HG03103 (cell line): ENCODE data around the gene AMBP.

Experiments
- ATAC-seq: cut with Tn5 transposase; IDR thresholded peaks from one replicate; pipeline ENCODE4 v1.9.1; 2021; ENCODE audit warnings: low read depth; ENCODE audit not compliant: unreplicated experiment

Gene AMBP

DNA sequence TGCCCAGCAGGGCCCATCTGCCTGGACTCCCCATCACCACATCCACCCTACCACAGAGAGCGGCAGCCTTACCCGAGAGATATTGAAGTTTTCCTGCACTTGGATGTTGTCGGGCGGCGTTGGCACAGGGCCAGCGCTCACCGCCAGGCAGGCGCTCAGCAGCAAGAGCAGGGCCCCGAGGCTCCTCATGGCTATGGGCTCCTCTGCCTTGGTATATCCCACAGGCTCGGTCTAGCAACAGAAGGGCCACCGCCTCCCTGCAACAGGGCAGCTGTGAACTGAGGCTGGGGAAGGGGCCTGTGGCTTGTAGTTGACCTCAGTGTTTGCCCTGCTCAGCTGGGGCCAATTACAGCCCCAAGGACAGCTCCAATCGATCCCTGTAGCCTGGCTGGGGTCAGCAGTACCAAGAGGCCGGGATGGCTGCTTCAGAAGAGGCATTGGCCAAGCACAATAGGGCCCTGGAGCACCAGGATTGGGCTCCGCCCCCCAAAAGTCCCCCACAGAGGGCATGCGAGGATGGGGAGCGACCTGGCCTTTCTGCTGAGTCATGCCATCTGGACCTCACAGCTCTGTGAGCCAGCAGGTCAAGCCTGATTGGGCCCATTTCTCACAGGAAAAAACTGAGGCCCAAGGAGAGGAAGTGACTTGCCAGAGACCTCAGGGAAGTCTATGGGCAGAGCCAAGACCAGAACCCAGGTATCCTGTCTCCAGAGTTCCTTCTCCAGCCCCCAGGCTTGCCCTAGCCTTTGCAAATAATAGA lies at the start of gene AMBP:
AMBP (minus strand) TSS at position 280 of the 760 bp plus-strand sequence; CDS start at position 189, 91 bp downstream.
- ATAC-seq, result no peak

DNA sequence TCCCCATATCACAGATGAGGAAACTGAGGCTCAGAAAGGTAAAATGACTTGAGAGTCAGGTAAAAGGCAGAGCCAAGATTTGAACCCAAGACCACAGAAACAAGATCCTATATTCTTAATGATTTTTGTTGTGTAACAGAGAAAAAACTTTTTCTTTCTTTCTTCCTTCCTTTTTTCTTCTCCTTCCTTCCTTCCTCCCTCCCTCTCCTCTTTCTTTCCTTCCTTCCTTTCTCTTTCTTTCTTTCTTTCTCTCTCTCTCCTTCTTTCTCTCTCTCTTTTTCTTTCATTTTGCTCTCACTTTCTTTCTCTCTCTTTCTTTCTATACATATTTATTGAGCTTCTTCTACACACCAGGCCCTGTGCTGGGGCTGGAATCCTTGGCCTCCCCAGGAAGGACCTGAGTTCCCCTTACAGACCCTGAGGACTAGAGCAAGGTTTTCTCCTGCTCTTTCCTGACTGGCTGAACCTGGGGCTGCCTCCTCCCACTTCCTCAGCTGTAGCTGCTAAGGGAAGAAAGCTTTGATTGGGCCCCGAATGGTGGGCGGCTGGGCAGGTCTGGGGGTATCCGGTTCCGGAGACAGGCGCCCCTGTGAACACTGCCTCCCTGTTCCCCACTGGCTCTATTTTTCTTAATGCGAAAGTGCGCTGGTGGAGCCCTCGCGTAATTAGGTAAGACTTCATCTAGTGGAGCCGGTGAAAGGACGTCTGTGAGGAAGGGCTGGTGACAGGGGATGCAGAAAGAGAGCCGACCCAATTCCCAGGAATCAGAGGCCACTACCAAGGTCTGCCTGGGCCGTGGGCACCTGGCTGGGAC lies 48.4 kb upstream of the AMBP start:
- no peak for ATAC-seq

DNA sequence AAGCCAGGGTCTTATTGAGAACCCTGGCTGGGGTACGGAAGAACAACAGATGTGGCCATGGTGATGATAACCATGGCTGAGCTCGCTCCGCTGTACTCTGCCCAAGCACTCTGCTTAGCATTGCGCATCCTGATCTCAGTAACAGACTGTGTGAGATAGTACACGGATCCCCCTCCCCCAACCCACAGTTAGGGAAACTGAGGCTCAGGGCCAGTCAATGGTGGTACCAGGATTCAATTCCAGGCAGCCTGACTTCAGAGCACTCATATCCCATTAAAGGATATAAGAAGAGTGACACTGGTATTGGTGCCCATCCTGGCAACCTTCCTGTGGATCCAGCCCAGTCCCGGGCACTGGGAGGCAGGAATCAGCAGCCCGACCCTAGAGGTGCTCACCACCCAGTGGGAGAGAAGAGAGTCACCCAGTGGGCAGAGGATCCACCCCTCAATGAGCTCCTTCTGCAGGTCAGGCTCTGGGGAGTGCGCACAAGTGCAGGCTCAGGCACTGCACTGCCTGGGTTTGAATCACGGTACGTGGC lies 47.4 kb upstream of the AMBP start:
- ATAC-seq, result no peak

DNA sequence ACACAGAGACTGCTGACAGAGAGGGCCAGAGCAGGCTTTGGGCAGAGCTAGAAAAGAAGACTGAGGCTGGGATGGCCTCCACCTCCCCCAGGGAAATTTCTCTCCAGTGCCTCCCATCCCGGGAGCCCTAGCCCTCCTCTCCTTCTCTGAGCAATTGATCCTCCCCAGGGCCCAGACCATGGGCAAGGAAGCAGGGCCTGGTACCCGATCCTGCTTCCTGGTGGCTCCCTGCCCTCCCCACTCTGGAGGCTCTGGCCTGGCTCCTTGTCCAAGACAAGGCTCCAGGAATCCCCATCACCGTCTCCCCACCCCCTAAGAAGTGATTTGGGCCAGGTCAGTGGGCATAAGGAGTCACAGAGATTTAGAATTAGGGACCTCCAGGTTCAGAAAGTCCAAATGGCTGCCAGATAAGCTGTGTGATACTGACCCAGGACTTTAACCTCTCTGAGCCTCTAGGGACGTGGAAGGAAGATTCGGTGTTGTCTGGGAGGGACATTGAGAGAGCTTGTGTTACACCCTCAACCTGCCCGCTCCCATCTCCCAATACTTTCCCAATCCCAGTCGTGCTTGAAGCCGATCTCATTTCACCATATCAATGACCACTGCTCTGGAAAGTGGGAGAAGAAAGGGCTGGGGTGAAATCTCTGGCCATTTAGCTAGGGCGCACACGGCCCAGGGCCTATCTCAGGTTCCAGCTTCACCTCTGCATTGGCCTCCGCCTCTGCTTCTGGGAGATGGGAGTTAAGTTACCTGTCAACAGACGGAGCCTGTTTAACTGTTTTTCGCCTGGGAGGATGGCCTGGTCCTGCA lies 46.8 kb upstream of the AMBP start:
- ATAC-seq, result no peak

DNA sequence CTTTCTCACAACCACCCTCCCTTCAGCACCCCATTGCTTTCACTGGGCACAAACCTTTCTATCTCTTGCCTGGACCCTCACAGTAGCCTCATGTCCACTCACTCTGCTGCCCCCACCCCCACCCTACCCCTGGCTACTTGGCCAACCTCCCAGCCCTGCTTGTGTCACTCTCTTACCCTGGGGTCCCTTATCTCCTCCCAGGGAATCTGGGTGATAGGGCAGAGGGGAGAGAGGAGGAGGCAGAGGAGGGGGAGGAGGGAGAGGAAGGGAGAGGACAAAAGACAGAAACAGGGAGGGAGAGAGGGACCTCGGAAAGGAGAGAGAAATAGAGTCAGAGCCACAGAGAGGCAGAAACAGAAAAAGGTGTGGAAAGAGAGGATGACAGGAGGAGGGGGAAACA lies 46.0 kb upstream of the AMBP start:
- ATAC-seq, result no peak

DNA sequence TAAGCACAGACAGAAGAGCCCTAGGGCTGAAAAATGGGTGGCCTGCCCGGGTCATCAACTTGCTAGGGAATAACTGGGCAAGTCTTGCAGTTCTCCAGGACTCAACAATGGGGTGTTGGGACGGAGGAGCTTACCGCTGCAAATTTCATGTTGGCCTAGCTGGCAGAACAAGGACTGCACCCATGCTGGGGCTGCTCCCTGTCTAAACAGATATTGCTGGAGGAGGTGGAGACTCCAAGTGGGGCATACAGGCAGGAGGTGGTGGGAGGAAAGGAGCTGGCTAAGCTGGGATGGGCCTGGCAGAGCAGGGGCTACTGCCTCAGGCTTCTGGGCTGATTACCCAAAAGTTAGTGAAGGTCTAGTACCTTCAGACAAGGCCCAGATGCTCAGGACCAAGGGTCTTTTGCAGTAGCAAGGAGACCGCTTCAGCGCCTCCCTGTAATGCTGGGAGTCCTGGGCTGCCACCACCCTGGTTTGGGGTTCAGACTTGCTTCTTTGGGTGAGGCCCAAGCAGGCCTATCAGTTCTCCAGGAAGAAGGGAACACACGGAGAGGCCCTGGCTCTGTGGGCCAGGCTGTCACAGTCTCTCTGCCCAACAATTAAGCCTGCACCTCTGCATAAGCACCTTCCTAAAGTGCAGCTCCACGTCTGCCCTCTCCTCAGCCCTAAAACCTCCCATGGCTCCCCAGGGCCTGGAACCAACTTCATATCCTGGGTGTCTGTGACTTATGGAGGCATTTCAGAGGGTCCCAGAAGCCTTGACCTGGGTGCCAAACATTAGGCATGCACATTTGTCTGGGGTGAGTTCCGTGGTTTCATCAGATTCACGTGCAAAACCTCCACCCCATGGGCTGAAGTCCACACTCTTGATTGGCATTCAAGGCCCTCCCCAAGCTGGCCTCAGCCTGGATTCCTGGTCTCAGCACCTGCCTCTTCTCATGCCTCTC lies 45.2 kb upstream of the AMBP start:
- no peak for ATAC-seq

DNA sequence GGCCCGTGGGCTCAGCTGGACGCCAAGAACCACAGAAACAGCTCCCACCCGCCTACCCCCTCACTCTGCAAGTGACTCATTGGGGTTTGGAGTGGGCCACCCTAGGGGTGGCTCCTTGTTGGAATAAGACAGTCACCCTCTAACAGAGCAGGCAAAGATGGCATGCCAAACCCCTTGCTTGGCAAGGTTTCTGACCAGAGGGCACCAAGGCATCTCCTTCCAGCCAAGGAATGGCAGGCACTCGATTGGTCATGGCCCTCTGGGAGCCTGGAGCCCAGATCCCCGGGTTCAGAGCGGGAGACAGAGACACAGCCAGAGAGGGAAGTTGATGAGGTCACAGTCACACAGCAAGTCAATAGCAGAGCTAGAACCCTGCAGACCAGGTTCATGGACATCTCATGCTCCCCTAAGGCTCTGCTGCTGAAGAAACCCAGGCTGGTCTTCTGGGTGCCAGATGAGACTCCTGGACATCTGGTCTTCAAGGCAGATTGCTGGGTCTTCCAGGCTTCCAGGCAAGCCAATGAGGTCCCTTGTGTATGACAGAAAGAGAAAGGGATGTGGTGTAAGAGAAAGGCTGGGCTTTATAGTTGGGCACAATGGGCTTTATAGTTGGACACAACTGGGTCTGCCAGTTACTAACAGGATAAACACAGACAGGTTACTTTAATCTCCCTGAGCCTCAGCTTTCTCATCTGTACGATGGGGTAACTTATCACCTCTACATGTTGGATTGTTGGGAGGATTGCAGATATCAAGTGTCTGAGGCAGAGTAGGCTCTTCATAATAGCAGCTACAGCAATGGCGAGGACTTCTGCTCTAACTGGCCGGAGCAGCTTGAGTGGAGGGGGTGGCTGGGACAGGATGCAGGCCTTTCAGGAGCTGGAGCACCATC lies 44.3 kb upstream of the AMBP start:
- no peak for ATAC-seq

DNA sequence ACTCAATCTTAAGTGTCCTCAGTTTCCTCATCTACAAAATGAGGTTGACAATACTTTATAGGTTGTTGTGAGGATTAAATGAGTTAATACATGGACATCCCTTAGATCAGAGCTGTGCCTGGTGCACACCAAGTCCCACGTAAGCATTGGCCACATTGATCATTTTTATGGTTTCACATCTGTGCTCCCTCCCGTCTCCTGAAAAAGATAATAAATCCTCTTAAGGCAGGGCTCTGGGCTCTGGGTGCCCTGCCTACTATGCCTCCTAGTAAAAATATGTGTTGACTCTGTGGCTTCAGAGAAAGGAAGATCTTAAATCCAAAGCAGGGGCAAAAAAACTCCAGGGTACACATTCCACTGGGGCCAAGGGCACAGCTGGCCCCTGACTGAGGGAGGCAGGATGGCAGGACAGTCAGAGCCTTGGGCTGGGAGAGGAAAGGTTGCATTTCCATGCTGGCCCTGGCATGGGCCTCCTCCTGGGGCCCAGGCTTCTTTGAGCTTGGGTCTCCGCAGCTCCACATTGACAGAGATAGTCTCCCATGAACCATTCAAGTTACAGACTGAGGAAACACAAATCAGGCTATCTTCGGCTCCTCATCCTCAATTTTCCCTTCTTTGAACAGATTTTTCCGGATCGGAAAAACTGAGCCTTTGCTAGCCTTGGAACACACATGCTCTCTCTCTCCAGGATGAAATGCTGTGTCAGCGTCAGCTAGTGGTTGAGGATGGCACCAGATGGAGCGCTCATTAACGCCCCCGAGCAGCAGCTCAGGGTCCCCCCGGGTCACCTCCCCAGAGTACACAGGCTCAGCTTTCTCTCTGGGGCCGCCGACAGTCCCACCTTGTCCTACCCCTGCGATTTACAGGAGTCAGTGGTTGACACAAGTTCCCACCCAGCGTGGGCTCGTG lies 43.4 kb upstream of the AMBP start:
- no peak for ATAC-seq

DNA sequence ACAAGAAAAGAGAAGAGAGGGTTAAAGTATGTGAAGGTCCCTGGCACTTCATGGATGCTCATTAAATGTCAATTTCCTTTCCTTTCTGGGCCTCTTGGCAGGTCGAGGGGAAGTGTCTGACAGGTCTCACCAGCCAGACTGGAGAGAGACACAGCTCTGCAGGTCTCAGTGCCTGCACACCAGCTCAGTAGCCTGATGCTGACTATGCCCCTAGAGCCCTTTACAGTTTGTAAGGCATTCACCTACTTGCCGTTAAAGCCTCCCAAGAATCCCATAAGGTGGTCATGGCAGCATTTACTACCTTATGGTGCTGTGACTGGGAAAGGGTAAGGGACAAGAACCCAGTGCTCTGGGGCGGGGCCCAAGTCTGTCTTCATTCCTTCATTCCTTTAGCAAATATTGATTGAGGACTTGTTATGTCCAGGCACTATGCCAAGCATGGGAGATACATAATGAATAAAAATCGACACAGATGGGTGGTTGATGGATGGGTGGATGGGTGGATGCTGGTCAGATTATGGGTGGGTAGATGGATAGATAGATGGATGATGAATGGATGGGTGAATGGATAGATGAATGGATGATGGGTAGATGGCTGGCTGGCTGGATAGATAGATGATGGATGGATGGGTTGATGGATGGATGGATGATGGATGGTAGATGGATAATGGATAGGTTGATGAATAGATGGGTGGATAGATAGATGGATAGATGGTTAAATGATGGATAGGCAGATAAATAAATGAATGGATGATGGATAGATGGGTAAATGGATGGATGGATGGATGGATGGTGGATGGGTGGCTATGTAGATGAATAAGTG lies 42.3 kb upstream of the AMBP start:
- no peak for ATAC-seq

DNA sequence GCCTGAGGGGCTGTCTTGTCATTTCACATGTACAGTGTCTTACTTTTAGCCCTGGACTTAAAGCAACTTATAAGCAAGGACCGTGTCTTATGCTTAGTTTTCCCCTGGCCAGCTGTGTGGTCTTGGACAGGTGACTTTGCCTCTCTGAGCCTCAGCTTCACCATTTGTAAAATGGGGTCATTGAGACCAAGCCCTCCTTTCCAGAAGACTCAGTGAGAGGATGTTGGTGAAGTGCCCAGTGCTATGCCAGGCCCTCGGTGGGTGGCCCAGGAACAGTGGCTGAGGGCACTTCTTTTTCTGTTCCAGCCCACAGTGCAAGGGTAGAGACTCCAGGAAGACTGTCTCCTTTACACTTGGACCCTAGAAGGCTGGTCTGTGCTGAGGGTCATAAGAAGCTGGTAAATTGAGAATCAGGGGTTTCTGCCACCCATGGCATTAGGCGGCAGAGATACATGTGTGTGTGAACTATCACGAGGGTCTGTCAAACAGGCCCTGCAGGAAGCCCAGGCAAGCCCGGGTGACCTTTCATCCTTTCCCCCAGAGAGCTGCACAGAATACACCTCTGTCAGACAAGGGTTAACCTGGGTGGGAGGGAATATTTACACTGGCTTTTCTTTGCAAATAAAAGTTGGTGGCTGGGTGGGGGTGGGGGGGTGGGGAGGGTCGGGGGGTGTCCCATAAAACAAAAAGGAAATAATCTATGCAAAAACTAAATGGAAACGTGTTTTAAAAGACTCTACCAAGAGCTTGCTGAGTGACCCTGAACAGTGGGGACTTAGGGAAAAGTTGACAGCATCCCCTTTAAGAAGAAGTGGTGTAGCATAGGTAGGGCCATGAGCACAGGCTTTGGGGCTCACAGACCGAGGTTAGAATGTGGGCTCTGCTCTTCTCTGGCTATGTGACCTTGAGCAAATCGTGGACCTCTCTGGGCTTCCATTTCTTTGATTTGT lies 41.4 kb upstream of the AMBP start:
- ATAC-seq, result no peak

DNA sequence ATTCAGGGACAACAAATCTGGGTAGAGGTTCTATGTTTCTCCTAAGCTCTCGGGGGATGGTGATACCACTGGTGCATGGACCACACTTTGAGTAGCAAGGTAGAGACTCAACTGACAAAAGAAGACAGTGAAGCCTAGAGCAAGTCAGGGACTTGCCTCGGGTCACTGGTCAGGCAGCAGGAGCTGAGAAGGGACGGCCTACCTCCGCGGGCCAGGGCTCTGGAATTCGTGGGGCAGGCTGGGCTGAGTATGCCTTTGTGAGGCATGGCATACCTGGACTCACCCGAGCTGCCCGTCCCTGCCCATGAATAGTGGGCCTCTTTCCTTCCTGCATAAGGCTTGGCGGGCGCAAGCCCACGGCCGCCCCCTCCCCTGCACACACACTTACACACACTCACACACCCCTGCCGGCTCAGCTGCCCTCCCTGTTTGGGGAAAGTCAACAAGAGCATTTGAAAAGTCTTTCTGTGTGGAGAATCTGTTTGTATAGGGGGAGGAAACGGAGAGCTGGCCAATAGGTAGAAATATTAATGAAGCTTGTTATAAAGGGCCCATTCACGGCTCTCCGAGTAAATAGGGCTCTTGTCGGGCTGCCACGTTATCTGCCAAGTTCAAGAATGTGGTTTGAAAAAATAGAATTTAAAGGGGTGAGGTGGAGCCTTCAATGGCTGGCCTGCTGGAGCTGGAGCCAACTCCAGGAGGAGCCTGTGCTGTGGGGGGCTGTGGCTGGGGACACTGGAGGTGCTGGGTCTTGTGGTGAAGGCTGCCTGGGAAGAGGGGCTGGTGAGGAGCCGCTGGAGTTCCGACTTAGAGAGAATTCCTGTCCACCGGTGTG lies 40.1 kb upstream of the AMBP start:
- no peak for ATAC-seq

DNA sequence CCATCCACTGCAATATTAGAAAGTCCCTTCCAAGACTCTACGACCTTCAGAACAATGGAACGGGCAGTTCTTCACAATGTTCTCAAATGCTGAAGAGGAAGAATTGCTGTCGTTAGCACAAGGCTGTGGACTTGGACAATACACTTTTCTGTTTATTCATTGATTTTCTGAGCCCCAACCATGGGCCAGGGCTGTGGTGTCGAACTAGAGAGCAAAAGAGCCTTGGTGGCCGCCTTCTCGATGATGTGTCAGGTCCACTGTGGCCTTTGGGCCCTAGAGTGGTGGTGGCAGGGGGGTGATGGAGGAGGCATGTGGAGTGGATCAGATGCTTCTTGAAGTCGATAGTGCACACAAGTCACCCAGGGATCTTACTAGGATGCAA lies 39.5 kb upstream of the AMBP start:
- ATAC-seq, result no peak

DNA sequence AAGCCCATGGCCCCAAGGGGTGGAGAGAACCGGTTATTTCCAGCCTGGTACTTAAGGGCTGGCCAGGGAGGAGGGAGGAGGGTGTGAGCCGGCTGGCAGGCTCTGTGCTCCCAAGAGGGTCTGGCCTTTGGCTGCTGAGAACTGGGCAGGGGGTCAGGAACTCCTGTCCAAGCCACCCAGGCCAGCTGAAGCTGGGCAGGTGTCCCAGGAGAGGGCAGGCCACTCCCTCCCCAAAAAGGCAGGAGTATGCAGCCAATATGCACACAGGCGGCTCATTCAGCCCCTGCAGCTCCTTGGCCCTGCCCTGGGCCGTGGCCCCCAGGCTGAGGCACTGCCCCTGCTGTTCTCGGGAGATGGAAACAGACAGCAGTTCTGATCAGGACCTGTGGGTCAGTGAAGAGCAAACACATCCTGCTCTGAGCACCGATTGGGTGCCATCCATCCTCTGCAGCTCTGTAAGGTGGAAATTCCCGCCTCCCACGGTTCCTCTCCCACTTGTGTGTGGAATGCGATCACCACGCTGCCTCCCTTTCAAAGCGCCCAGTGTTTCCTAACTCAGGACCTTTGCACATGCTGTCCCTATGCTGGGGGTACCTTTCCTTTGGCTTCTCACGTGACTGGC lies 38.1 kb upstream of the AMBP start:
- no peak for ATAC-seq

DNA sequence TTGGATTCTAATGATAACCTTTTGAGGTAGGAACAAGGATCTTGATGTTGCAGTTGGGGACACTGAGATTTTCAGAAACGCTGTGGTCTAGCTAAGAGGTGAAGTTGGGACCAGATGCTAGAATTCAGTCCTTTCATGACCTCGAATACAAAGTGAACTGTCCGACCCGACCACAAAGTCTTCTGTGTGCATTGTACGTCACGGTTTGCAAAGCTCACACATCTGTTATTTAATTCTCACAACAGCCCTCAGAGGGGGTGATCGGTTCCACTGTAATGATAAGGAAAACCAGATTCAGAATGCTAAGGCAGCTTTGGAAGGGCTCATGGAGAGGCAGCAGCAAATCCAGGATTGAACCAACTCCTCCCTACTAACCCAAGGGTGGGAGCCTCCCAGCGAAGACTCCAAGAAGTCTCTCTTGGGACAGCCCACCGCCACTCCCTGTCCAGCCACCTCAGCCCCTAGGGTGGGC lies 37.6 kb upstream of the AMBP start:
- no peak for ATAC-seq
